NAMALWA (cell line): ENCODE measurements around the gene PXDC1.
"Not testable (repeated sequence)": the region's sequence is repeated elsewhere in the genome, so short reads cannot be mapped to it uniquely, and the experiment has no call there.

Experiments
- DNase-seq: peaks from one replicate; pipeline ENCODE4 v3.0.0-alpha.2; 2015; ENCODE audit warnings: low spot score

PXDC1 gene

DNA sequence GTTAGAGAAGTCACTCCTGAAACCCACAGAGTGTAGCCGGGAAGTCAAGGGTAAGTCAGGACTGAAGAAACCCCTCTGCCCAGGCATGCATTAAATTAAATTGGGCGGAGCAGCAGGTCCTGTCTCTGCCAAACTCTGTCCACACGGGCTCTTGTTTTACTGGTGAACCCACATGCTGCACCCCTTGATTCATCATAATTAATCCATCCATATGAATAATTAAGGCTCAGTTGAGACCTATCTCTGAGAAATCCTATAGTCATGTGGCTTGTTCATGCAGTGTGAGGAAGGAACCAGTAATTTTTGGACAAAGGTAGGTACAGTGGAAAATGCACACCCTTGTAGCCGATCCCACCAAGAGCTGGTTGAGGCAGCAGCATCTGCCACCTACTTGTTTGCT, 43.0 kb downstream of the PXDC1 start:
- DNase-seq, result no peak

DNA sequence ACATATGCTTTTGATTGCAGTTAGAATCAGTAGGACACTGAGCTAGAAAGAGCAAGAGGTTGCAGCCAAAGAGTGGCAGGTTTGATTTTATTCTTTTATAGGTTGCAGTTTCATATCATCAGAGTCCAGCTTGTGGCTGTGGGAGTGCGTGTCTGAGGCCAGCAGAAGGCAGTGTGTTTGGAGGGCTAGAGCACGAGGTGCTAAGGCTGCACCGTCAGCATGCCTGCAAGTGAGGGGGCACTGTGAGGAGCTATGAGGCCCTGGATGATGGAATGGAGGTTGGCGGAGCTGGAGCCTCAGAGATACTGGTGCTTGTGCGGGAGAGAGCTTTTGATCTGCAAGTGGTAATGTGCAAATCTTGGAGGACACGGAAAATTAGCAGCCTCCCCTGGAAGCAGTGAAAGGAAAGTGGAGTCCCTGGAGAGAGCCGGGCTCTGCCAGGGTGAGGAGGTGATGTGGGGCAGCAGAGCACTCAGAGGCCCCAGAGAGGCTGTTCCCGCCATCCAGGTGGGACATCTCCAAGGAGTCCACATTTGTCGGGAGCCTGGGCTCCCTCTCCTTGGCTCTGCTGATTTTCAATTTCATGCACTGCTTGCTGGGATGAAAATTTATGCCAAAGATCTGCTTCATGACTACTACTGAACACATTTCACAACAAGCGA, 43.6 kb downstream of the PXDC1 start:
- no peak for DNase-seq

DNA sequence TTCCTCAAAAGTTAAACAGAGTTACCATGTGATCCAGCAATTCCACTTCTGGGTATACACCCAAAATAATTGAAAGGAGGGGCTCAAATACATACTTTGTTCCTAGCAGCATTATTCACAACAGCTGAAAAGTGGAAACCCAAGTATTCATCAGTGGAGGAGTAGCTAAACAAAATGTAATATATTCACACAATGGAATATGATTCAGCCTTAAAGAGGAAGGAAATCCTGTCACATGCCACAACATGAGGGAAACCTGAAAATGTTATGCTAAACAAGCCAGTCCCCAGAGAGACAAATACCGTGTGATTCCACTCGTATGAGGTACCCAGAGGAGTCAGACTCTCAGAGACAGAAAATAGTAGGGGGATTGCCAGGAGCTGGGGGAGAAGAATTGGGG, 44.5 kb downstream of the PXDC1 start:
- no peak for DNase-seq

DNA sequence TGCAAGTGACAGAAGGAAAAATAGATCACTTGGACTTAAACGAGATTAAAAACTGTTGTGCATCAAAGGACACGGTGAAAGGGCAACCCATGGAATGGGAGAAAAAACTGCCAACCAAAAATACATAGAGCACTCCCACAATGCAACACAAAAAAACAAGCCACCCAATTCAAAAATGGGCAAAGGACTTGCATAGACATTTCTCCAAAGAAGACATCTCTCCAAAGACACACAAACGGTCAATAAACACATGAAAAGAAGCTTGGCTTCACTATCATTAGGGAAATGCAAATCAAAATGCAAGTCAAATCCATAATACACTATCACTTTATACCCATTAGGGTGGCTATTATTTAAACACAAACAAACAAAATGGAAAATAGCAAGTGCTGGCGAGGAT, 45.0 kb downstream of the PXDC1 start:
- no peak for DNase-seq

DNA sequence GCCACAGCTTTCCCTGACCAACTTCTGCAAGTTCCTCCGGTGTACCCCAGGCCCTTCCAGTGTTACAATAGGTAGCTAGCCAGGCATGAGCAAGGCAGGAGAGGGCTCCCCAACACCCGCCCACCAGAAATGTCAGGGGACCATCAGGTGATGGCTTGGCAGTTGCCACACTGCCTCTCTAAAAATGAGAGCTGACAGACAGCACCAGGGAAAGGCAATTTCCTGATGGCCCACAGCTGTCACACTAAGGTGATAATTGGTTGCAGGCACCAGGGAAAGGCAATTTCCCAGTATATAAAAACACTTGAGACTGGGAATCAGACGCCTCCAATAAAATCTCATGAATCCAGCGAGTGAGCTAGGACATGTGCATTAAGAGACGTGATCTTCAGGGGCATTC, 49.9 kb downstream of the PXDC1 start:
- DNase-seq, result no peak

DNA sequence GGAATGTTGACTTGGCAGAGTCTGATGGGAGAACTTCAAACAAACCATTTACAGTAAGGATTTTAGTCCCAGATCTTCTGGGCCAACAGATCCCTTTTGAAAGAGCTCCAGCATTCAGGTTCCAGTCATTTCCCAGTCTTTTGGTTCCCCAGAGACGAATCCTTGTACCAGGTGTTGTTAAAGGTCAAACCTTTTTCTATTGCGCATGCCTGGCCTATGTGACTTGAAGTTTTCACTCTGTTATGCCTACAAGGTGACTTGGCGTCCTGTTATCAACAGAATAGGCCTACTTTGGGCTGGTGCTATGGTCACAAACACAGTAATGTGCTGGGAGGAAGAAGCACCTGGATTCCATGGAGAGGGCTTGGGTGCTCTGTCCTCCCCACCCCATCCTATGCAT, 52.3 kb downstream of the PXDC1 start:
- DNase-seq, result no peak

DNA sequence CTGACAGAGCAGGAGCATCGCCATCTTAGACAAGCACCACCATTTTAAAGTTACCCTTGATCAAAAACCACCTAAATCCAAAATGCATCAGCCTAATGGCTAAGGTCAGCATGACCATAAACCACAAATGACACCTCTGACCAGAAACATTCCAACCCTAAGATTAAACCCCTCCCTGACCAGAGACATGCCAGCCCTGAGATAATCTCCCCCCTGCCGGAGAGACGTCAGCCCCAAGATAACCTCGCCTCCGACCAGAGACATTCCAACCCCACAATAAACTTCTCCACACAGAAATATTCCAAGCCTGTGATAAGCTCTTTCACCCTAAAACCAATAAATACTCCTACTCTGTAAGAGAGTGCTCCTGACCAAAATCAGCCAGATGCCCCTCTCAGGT, 53.5 kb downstream of the PXDC1 start:
- DNase-seq, result no peak

DNA sequence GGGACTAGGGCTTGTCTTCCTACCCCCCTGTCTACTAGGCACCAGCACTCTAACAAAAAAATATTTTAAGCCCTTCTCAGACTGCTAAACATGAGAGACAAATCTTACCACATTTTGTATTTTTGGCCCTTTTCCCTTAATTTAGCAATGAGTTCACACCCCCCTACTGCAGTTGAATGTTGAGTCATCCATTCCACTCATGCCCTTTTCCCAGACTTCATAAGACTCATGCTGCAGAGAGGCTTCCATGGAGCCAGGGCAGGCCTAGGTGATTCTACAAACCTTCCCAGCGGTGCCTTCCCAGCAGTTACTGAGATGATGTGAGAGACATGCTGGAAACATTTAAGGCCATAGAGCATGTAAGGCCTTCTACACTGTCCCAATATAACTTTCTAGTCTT, 53.9 kb downstream of the PXDC1 start:
- no peak for DNase-seq

DNA sequence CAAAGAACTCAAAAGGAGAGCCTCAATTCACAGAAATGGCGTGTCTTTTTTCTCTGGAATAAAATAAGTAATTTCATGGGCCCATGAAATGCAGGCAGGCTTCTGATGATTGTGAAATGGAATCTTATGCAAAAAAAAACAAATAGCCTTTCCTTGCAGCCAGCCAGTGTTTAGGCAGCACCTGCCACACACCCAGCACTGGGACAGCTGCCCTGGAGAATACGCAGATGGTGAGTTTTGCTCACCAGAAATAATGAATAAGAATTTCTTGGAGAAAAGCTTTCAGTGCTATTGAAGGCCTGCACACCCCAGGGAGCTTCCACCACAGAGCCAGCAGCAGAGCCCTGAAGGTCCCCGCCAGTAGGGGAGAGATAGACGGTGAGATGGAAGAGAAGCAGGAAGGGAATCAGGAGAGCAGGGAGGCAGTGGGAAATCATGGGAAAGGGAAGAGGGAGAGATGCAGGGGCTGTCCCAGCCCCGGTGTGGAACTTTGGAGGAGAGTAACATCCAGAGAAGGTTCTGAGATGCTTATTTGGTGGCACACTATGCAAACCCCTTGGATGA, 54.9 kb downstream of the PXDC1 start:
- DNase-seq, result no peak

DNA sequence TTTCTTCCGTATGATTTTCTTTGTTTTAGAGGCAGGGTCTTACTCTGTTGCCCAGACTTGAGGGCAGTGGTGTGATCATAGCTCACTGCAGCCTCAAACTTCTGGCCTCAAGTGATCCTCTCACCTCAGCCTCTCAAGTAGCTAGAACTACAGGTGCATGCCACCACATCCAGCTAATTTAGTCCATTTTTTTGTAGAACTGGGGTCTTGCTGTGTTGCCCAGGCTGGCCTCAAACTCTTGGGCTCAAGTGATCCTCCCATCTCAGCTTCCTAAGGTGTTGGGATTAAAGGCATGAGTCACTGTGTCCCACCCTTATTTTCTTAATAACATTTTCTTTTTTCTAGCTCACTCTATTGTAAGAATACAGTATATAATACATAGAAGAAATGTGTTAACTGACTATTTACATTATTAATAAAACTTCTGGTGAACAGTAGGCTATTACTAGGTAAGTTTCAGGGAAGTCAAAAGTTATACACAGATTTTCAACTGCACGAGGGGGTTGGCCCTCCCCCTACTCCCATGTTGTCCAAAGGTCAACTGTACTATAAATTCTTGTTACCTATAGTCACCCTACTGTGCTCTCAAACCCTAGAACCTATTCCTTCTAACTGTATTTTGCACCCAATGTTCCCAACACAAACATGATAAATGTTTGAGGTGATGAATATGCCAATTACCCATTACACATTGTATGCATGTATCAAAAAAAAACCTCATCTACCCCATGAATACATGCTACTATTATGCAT, 56.3 kb downstream of the PXDC1 start:
- no peak for DNase-seq

DNA sequence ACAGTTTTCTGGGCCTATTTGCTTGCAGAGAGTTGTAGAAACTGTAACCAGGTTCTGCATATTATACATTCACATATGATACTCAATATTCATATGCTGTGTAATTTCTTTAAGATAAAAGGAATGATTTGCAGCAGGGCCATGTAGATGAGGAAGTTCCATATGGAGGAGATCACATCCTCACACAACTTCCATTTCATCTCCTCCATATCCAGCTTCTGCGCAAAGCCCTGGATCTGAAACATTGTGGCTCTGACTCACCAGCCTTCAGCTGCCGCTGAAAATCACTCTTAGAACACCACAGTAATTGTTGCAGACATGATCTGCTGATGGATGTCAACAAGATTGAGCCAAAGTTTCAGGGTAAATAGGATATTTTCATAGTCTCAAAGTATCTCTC, 57.7 kb downstream of the PXDC1 start:
- no peak for DNase-seq

DNA sequence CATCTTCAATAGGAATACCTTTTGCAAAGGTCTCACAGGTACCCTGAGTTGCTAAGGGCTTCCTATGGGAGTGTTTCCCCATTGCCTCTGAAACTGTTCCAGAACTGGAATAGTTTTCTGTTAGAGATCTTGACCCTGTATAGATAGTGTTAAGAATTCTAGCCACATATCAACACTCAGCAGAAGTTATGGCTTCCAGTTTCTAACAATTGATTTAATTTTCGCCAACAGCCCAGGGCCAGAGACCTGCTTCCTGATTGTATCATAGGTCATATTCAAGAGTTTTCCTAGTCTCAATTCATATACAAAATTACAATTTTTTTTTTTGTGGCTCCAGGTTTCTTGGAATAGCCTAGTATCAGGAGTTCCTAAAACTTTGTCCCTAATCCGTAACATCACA, 61.0 kb downstream of the PXDC1 start:
- no peak for DNase-seq

DNA sequence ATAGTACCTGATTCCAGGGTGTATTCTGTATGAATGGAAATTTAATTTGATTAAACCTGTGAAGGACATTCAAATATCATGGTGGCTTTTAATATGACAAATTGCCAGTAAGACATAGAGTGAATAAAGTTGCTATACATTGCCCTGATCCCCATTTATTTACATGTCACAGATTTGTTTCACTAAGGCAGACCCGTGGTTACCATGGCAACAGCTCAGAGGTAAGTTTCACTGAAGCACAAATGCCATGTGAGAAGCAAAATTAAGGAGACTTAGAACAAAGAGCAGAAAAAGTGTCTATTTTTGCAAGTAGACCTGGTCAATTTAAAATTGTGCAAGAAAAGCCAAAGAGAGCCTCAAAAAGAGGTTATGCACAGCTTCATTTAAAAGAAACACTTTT, 63.7 kb downstream of the PXDC1 start:
- DNase-seq, result peak; percentile 3

DNA sequence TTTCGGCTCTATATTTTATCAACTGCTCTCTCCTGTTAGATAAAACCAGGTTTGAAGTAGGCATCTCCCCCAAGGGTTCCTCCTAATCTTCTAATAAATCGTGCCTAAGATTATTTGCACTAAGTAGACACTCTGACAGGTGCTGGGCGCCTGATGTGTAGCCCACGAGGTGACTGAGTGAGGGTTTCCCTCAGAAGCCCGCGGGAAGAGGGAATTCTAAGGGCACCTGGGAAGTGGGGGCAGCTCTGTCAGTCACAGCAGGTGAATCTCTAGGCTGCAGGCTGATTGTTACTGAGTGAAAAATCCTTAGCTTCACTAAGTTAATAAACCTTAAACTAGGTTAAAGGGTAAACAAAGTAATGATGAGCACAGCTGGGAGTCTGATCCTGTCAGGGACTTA, 68.2 kb downstream of the PXDC1 start:
- no peak for DNase-seq

DNA sequence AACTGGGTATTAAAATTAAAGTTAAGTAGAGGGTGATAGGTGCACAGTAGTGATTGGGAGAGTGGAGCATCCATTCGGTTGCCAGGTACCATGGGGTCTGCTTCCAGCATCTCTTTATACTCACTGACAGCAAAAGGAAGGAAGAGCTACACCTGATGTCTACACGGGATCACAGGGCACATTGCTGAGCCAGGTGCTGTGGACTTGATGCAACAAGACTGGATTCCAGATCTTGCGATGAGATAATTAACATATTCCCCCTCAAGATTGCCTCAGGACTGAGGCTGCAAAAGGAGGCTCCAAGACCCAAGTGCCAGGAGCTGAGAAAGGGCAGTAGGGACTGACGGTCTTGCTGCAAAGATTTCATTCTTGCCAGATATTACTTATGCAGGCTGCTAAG, 72.6 kb downstream of the PXDC1 start:
- DNase-seq, result no peak

DNA sequence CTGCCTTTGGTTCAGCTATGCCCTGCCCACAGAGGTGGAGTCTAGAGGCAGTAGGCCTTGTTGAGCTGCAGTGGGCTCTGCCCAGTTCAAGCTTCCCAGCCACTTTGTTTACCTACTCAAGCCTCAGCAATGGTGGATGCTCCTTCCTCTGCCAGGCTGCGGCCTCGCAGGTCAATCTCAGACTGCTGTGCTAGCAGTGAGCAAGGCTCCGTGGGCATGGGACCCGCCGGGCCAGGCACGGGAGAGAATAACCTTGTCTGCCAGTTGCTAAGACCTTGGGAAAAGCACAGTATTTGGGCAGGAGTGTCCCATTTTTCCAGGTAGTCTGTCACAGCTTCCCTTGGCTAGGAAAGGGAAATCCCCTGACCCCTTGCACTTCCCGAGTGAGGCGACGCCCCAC, 73.8 kb downstream of the PXDC1 start:
- DNase-seq, result not testable (repeated sequence)

DNA sequence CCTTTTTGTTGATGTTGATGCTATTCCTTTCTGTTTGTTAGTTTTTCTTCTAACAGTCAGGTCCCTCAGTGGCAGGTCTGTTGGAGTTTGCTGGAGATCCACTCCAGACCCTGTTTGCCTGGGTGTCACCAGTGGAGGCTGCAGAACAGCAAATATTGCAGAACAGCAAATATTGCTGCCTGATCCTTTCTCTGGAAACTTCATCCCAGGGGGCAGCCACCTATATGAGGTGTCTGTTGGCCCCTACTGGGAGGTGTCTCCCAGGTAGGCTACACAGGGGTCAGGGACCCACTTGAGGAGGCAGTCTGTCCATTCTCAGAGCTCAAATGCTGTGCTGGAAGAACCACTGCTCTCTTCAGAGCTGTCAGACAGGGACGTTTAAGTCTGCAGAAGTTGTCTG, 74.2 kb downstream of the PXDC1 start:
- DNase-seq, result not testable (repeated sequence)
